BLaER1 (cell line): ENCODE measurements around the gene CERS1.
A peak's percentile ranks its signal among the peaks of the same experiment; 100 is the strongest.

Source experiments
- H3K27ac ChIP-seq: shearing (Covaris generic); formaldehyde crosslinking; 2 replicates; pipeline ENCODE4 v1.8.1; 2022
- H3K27me3 ChIP-seq: shearing (Covaris generic); formaldehyde crosslinking; 2 replicates; pipeline ENCODE4 v1.8.1; 2022
- H3K36me3 ChIP-seq: shearing (Covaris generic); formaldehyde crosslinking; 2 replicates; pipeline ENCODE4 v1.8.1; 2022
- H3K4me1 ChIP-seq: shearing (Covaris generic); formaldehyde crosslinking; 2 replicates; pipeline ENCODE4 v1.8.1; 2022
- H3K4me2 ChIP-seq: shearing (Covaris generic); formaldehyde crosslinking; 2 replicates; pipeline ENCODE4 v1.8.1; 2022
- H3K4me3 ChIP-seq: shearing (Covaris generic); formaldehyde crosslinking; 2 replicates; pipeline ENCODE4 v1.8.1; 2022
- H3K9ac ChIP-seq: shearing (Covaris generic); formaldehyde crosslinking; 2 replicates; pipeline ENCODE4 v1.8.1; 2022
- H3K9me3 ChIP-seq: shearing (Covaris generic); formaldehyde crosslinking; 2 replicates; pipeline ENCODE4 v1.8.1; 2022
- H4K20me1 ChIP-seq: shearing (Covaris generic); formaldehyde crosslinking; 2 replicates; pipeline ENCODE4 v1.8.1; 2022
- Cebpa-rat ChIP-seq: shearing (Covaris generic); IDR thresholded peaks from 2 replicates; pipeline ENCODE4 v1.8.1; 2022

CERS1 gene

DNA sequence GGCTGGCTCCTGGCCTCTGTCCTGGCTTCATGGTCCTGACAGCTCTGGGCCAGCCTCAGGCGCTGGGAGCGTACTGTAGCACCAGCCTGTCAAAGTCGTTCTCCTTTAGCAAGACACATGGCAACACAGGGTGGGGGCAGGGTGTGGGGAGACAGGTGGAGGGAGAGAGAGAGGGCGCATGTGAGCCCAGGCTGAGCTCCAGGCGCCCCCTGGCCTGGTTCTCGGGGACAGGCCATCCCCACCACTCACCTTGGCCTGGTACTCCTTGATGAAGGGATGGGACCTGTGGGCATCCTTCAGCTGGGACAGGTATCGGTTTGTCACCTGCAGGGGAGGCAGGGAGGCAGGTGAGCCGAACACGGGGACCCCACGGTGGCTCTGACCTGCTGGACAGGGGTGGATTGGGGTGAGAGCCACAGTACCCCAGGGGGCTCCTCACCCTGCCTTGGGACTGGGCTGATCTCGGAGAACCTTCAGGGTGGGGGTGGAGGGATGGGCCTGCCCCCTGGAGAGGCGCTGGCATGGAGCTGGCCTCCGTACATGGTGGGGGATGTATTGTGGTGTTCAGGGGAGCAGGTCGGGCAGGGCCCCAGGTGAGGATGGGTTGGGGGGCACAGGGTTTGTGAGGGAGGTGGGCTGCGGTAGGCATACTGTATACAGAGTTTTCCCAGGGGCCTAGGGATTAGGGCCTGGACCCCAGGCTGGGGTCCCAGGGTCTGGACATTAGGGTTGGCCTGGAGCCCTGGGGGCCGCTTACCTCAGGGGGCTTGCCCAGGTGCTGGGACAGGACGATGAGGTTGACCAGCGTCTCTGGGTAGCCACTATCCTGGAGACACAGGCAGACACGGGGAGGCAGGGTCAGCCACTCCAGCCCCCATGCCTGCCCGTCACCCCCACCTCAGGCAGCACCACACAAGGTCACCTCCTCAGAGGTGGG, 3.9 kb upstream of the CERS1 start:
- Histone ChIP-seq H4K20me1 (peaks cover 57% of the 10 kb centered on the region), H3K4me1 (peaks cover 22% of the 10 kb centered on the region), H3K4me2 (no peak overlapping the region), H3K27ac (no peak overlapping the region), H3K9me3 (no peaks in the 10 kb centered on the region), H3K36me3 (peaks cover 59% of the 10 kb centered on the region), H3K9ac (no peak overlapping the region), H3K4me3 (no peak overlapping the region), H3K27me3 (peaks cover 33% of the 10 kb centered on the region)
- no peak for TF ChIP-seq Cebpa-rat

GRCh38 chr19:18898607-18899408, 2.9 kb upstream of the CERS1 start:
- peaks cover 64% of the 10 kb centered on the region for H4K20me1 ChIP-seq
- H3K36me3 ChIP-seq, result peaks cover 48% of the 10 kb centered on the region
- no peak overlapping the region for H3K4me2 ChIP-seq
- no peak for TF ChIP-seq Cebpa-rat
- no peak overlapping the region for H3K9ac ChIP-seq
- no peaks in the 10 kb centered on the region for H3K9me3 ChIP-seq
- peaks cover 43% of the 10 kb centered on the region for H3K27me3 ChIP-seq
- H3K4me1 ChIP-seq, result peaks cover 33% of the 10 kb centered on the region
- no peak overlapping the region for H3K4me3 ChIP-seq
- no peak overlapping the region for H3K27ac ChIP-seq

DNA sequence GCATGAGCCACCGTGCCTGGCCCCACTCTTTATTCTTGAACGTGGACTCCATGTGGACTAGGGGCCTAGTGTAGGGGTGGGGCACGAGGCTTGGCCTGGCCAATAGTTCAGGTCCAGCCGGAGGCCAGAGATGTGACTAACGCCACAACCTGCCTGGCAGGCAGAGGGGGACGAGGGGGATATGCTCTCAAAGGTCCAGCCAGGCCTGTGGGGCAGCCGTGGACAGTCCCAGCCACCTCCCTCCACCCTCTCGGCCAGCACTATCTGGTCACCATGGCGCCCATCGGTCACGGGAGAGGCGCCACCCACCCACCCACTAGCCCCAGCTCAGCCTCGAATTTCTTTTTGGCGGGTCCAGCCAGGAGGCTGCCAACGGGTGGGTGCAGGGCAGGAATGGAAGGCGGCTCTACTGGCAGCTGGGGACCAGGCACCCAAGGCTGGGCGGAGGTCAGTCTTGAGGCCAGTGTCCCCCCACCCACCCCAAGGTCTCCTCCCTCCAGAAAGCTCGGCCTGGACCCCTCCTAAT, 2.2 kb upstream of the CERS1 start:
- Histone ChIP-seq H3K4me1 (peaks cover 34% of the 10 kb centered on the region), H4K20me1 (peaks cover 63% of the 10 kb centered on the region), H3K27me3 (peaks cover 50% of the 10 kb centered on the region), H3K9me3 (no peaks in the 10 kb centered on the region), H3K36me3 (peaks cover 41% of the 10 kb centered on the region), H3K27ac (no peak overlapping the region), H3K4me3 (no peak overlapping the region), H3K4me2 (no peak overlapping the region), H3K9ac (no peak overlapping the region)
- no peak for TF ChIP-seq Cebpa-rat

GRCh38 chr19:18897094-18898029, 1.4 kb upstream of the CERS1 start:
- H3K4me2 ChIP-seq, result no peak overlapping the region

GRCh38 chr19:18896421-18896841, 473 bp upstream of the CERS1 start:
- H3K27ac ChIP-seq, result no peak overlapping the region
- H3K27me3 ChIP-seq, result peaks cover 67% of the 10 kb centered on the region
- peaks cover 30% of the 10 kb centered on the region for H3K36me3 ChIP-seq
- no peak overlapping the region for H3K4me3 ChIP-seq
- peaks cover 36% of the 10 kb centered on the region for H3K4me1 ChIP-seq
- peaks cover 58% of the 10 kb centered on the region for H4K20me1 ChIP-seq
- no peak overlapping the region; the same call in 1 of the 2 replicates for H3K4me2 ChIP-seq
- 0 out of 2 replicates have a peak, but pooled peaks cover 3% of the 10 kb centered on the region for H3K9me3 ChIP-seq
- no peak for TF ChIP-seq Cebpa-rat
- H3K9ac ChIP-seq, result no peak overlapping the region

More at GRCh38 chr19:18897094-18898029, 1.4 kb upstream of the CERS1 start:
- no peak for TF ChIP-seq Cebpa-rat
- Histone ChIP-seq H3K4me3 (no peak overlapping the region), H3K9ac (no peak overlapping the region), H3K9me3 (0 out of 2 replicates have a peak, but pooled peaks cover 3% of the 10 kb centered on the region), H3K27me3 (peaks cover 58% of the 10 kb centered on the region), H3K36me3 (peaks cover 35% of the 10 kb centered on the region), H4K20me1 (peaks cover 58% of the 10 kb centered on the region), H3K4me1 (peaks cover 36% of the 10 kb centered on the region), H3K27ac (no peak overlapping the region)

GRCh38 chr19:18895038-18895823, 727 bp downstream of the CERS1 start:
- no peak overlapping the region for H3K27ac ChIP-seq
- TF ChIP-seq Cebpa-rat, result no peak
- H3K4me1 ChIP-seq, result peaks cover 36% of the 10 kb centered on the region
- H3K4me3 ChIP-seq, result peak overlapping the region; percentile 58
- 0 out of 2 replicates have a peak, but pooled peaks cover 3% of the 10 kb centered on the region for H3K9me3 ChIP-seq
- H3K4me2 ChIP-seq, result peak overlapping the region; percentile 80
- H3K36me3 ChIP-seq, result peaks cover 18% of the 10 kb centered on the region
- peaks cover 56% of the 10 kb centered on the region for H4K20me1 ChIP-seq
- peaks cover 67% of the 10 kb centered on the region for H3K27me3 ChIP-seq
- H3K9ac ChIP-seq, result no peak overlapping the region

DNA sequence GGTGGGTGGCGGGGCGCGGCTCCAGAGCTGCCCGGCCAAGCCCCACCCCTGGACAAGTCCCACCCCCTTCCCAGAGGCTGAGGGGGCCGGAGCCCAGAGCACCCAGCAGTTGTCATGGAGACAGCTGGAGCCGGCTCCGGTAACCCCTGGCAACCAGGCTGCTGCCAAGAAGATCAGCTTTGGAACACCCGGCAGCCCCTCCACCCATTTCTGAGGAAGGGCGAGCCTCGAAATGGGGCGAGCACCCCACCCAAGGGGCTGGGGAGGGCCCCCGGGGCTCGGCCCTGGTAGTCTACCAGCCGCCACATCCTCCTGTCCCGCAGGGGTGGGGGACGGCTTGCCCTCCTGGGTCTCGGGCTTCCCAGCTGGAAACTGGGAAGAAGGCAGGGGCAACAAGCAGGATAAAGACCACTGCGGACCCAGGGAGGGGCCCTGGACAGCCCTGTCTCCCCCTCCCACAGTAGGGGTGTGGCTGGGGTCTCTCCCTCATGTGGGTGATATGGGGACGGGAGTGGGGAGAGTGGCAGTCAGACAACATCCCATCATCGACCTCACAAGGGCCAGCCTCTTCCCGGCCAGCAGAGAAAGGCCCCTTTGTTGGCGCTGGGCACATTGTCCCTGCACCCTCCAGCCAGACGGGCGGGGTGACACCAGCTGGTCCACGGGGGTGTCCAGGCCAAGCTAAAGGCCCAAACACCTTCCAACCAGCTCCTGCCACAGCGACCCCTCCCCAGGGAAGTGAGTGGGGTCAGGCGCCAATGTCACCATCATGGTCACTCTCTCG, 1.5 kb downstream of the CERS1 start:
- H3K9me3 ChIP-seq, result 0 out of 2 replicates have a peak, but pooled peaks cover 3% of the 10 kb centered on the region
- no peak overlapping the region for H3K9ac ChIP-seq
- peaks cover 67% of the 10 kb centered on the region for H3K27me3 ChIP-seq
- no peak for TF ChIP-seq Cebpa-rat
- H3K4me1 ChIP-seq, result peaks cover 36% of the 10 kb centered on the region
- H3K4me2 ChIP-seq, result peak overlapping the region; percentile 68
- H3K27ac ChIP-seq, result no peak overlapping the region
- peaks cover 10% of the 10 kb centered on the region for H3K36me3 ChIP-seq
- peak overlapping the region; percentile 25; the same call in 1 of the 2 replicates for H3K4me3 ChIP-seq
- H4K20me1 ChIP-seq, result peaks cover 48% of the 10 kb centered on the region
